Stimulated activated CD8-positive, alpha-beta memory T cell treated with anti-CD3 and anti-CD28 coated beads, Interleukin-15, amount 100 ng/mL, for 4 hours (primary cell): ENCODE results near the gene TNC.
A peak's percentile ranks its signal among the peaks of the same experiment; 100 is the strongest.

Experiments used
- DNase-seq, 2 donors: peaks; one replicate each; pipeline ENCODE4 v3.0.0-alpha.2; 2020; ENCODE audit warnings: low read depth in 2 of 2

TNC gene

DNA sequence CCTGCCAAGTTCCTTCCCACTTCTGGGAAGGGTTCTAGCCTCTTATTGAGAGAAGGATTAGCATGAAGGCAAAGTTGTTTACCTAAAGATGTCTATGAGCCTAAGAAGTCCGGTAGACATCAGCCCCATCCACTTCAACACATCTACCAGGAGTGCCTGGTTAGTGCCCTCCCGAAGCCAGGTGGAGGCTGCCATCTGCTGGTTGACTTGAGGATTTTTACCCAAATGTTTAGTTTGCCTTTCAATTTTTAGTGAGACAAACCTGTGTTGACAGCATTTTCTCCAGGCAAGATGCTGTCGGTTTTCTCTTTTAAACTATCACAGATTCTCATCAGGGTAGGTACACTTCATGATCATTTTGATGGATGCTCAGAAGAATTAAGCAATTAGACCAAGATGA lies 104.0 kb downstream of the TNC start:
- peak; percentile 48 to 63 for DNase-seq

- no peak for DNase-seq
Measured at GRCh38 chr9:115012486-115012885, 105.5 kb downstream of the TNC start.

- DNase-seq: no peak
Measured at GRCh38 chr9:115010874-115011273, 107.1 kb downstream of the TNC start.

DNA sequence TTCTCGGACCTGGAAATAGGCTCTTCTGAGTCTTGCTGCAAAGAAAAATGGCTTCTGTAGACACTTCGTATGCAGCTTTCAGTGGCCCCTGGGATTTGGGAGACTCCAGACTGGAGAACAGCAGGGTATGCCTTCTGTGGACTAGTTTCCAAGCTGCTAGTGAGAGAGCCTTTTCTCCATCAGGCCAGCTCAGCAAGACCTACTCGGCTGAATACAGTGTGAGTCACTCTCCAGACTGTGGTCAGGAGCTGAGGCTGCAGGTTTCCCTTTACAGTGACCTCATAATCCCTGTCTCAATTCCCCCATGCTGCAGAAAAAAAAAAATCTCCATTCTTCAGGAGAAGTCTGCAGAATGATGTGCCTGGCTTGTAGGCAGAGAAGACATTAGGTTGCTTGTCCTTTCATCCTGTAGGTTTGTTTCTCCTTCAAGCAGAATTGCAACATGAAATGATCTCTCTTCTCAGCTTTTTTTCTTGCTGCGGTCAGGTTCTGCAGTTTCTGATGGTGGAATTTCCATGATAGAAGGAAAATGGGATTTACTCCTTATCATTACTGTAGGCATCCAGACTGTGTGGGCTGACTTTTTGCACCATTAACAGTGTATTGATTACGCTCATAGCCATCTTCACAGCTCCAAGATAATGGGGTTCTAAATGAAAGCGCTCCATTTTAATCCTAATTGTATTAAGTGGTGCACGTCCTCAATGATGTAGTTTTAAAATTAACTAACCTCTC lies 109.3 kb downstream of the TNC start:
- DNase-seq: no peak

- no peak for DNase-seq
Measured at GRCh38 chr9:115006660-115007059, 111.3 kb downstream of the TNC start.

GRCh38 chr9:115005322-115005721 lies 112.6 kb downstream of the TNC start:
- DNase-seq: no peak

DNA sequence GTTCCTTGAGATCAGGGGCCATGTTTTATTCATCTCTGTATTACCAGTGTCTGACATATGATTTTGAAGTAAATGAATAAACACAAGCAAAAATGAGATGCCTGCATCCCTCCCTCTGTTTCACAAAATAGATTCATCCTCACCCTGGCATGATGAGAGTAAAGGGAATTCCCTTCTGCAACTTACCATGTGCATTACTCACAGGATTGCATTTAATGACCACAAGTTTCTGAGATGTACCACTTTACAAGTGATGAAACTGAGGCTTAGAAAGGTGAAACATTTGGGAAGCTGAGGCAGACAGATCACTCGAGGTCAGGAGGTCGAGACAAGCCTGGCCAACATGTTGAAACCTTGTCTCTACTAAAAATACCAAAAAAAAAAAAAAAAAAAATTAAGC lies 113.4 kb downstream of the TNC start:
- no peak for DNase-seq

DNA sequence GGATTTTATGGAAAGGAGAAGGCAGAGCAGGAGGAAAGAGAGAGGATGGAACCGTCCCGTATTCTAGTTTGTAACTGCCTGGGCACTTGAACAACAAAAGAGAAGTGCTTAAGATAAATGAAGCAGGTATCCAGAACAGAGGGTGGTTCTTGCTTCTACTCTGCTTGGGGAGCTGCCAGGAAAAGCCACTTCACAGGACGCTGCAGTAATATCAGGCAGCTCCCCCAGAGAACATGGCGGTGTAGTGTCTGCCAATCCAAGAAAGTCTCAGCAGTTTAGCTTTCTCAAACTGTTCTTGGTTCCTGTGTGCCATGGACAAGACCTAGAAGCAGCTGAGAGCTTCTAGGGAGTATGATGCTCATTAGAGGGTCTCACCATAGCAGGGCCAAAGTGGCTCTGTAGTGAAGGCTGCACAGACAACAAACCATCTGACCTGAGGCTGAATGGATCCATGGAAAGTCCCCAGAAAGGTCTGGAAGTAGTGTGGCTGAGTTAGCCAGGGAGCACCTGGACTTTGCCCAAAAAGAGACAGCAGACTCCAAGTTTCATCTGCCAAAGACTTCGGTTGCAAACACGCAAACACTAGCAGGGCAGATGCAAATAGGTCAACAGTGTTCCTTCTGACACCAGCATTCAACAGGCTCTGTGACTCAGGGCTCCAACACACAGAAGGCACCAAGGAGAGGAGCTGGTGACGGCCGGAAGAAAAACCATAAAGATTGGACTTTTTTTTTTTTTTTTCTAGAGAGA lies 115.4 kb downstream of the TNC start:
- no peak for DNase-seq

DNA sequence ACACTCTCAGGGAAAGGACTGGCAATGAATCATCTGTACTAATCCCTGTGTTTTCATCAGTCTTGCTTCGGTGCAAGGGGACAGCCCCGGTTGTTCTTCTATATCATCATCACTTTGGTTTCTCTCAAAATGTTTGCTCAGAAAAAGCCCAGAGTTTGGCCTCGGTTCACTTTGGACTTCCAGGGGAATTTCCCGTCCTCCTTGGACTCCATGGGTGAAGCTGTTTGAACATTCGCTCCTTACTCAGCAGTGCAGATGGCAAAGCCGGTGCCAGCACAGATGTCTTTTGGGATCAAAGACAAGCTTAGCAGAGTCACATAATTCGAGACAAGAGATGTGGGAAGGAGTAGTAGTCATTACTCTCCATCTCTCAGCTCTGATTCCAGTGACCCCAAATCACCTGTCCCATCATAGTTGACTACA lies 117.7 kb downstream of the TNC start:
- no peak for DNase-seq

DNA sequence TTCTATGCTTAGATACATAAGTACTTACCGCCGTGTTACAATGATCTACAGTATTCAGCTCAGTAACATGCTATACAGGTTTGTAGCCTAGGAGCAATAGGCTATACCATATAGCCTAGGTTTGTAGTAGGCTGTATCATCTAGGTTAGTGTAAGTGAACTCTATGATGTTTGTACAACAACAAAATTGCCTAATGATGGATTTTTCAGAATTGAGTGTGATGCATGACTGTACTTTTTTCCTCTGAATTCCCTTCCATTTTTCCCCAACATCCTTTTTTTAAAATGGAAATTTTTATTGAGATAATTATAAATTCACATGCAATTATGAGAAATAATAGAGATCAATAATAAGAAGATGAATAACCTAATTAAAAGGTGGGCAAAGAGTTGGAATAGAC lies 119.6 kb downstream of the TNC start:
- DNase-seq: no peak

DNA sequence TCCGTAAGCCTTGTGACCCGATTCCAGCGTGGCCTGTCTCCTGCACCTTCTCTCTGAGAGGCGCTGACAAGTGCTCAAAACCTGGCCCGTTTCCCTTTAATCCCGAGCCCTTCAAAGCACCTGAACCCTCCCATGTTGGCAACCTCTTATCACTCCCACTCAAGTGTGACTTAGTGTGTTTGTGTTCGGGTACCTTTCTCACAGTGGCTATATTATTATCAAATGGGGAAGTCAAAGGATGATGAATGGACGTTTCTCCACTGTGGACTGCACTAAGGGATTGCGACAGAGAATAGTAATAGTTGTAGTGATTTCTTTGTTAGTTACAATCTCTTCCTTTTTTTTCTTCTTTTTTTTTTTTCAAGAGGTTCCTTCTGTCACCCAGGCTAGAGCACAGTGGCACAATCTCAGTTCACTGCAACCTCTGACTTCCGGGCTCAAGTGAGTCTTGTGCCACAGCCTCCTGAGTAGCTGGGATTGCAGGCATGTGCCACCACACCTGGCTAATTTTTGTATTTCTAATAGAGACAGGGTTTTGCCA lies 122.2 kb downstream of the TNC start:
- no peak for DNase-seq

GRCh38 chr9:114994768-114995167 lies 123.2 kb downstream of the TNC start:
- no peak for DNase-seq

DNA sequence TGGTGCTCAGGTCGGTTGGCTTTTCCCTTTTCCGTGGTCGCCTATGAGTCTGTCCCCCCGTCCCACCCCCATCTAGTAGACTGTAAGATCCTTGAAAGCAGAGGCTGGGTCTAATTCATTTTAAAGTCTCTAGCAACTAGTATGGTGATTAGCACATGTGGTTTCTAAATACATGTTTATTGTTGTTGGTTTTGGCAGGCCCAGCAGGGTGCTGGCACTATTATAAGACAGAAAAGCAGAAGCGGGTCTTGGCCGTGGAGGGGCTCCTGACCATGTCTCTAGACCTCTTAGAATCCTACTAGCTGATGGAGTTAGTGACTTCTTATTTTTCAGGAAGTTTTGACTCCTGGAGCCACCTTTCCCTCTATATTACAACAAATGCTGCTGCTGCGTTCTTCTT lies 126.1 kb downstream of the TNC start:
- no peak for DNase-seq

DNA sequence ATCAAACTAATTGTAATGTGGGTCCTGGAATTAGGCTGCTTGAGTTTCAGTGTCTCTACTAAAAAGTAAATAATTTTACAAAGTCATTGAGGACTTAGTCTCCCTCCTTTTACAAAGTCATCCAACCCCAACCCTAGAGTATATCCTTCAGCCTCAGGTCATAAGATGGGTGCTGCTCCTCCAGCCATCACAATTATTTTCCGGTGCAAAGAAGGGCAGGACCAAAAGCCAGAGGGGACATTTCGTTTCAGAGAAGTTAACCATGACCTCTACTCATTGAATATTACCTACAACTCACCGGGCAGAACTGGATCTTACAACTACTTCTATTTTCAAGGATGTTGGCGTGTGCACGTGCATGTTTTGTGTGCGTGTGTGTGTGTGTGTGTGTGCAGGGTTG lies 127.1 kb downstream of the TNC start:
- no peak for DNase-seq

DNA sequence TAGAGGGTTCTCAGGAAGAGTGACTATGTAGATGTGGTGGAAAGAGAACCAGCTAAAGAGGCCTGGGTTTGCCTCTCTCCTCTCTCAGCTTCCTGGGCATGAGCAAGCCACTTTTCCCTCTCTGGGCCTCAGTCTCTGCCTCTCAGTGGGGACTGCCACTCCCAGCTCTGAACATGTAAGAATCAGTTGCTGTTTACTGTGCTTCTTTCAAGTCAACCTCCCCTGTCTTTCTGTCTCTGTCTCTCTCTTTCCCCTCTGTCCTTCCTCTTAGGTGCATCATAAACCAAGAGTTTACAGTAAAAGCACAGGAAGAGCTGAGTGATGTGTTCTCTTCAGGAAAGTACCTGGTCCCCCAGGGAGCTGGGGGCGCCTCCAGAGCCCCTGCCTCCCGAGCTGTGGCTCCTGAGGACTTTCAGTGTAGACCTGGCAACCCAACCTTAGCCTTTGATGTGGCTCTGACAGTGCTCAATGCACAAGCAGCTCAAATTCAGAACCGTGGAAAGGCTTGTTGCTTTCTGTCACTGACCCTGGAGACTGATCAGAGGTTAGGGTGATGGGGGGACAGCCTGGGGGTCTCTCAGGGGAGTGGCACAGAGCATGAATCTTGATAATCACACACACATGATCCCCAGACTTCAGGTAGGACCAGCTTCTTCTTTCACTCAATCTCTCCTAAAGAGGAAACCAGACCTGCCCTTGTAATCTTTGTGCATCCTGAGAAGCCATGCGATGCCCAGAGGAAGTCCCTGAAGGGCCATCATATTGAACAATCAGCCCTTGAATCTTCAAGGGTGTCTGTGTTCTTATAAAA lies 128.2 kb downstream of the TNC start:
- DNase-seq: peak; percentile 19 to 24

DNA sequence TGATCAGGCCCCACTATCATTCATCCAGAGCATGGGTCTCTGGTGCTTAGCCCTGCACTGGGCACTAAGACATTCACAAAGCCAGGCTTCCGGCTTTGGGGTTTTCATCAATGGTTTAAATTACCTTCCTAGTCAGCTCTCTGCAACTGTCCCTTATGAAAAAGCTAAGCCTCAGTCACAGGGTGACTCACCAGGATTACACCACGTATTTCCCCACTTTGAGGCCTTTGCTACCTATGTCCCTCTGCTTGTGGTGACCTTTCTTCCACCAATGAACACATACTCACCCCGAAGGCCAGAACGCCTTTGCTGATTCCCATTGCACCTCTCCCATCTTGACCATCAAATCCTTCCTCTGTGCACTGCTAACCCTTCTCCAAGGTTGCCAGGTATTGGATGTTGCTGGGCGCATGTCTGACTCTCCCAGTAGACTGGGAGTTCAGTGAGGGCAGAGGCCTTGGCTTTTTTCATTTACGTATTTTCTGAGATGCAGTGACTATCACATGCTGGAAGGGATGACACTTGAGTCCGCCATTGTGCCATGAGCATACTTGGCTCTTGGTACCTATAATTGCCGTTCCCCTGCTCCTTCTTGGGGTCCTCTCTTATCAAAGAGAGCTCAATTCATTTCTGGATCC lies 128.9 kb downstream of the TNC start:
- DNase-seq: no peak

DNA sequence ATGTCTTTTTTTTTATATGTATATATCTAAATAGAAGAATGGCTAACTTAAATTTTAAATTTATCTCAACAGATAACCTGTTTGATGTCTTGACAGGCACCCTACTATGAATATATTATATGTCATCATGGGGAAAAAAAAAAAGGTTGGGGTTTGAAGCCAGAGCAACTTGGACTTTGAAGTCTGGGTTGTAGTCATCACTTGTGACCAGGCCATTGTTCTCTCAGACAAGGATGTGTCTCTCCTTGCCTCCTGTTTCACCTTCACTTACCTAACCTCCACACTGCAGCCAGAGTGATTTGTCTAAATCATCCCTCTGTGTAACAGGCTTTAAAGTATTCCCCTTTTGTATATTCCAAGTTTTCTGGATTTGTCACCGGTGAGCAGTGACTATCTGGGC lies 130.8 kb downstream of the TNC start:
- no peak for DNase-seq

GRCh38 chr9:114985959-114986501 lies 131.9 kb downstream of the TNC start:
- DNase-seq: no peak

DNA sequence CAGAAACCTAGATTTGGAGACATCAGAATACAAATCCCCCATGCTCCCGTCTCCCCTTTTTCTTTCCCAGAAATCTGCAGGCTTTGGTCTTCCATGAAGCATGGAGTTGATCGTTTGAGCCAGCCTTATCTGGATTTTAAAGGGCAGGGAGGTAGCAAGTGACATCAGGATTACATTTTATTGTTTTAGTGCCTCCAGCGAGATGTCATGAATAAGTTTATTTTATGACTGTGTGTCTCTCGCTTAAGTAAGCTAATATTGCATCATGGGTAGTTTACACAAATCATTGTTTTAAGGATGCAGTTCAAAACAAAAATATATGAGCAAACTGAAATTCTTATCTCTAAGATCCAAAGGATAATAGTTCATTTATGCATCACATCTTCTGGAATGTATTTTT lies 136.9 kb downstream of the TNC start:
- DNase-seq: no peak

GRCh38 chr9:114973216-114973615 lies 144.7 kb downstream of the TNC start:
- no peak for DNase-seq

DNA sequence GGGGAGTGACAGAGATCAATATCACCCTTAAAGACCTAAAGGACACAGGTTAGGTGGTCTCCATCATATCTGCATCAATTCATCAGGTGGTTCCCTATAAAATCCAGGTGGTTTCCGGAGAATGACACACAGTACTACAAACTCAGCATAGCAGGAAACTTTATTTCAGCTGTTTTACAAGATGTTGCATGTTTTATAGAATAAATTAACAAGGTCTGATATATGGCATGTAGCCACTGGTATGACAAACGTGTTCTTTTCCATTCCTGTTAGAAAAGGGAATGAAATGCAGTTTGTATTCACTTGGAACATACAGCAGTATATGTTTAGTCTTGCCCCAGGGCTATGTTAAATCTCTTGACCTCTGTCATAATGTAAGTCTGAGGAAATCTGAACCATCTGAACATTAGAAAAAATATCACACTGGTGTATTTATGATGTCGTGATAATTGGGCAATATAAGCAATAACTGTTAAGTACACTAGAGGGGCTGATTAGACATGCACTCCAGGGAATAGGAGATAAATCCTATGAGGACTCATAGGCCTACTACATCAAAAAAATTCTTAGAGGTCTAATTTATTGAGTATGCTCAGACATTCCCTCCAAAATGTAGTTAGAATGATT lies 145.3 kb downstream of the TNC start:
- no peak for DNase-seq
